AG10803 (cell line): ENCODE data around the gene PPP1R3D.

Experiments
- DNase-seq: peaks from one replicate; pipeline ENCODE4 v3.0.0; 2010; ENCODE audit warnings: low read depth
- H3K4me3 ChIP-seq: 2 replicates; pipeline ENCODE4 v1.5.1; 2011; ENCODE audit warnings: mild to moderate bottlenecking, low read length, control low read depth
- TF ChIP-seq, protein P1 (sequence below): conservative IDR thresholded peaks from 2 replicates; pipeline ENCODE4 v1.5.1; 2011; ENCODE audit warnings: mild to moderate bottlenecking, low read length, control low read depth, inconsistent platforms

PPP1R3D gene

DNA sequence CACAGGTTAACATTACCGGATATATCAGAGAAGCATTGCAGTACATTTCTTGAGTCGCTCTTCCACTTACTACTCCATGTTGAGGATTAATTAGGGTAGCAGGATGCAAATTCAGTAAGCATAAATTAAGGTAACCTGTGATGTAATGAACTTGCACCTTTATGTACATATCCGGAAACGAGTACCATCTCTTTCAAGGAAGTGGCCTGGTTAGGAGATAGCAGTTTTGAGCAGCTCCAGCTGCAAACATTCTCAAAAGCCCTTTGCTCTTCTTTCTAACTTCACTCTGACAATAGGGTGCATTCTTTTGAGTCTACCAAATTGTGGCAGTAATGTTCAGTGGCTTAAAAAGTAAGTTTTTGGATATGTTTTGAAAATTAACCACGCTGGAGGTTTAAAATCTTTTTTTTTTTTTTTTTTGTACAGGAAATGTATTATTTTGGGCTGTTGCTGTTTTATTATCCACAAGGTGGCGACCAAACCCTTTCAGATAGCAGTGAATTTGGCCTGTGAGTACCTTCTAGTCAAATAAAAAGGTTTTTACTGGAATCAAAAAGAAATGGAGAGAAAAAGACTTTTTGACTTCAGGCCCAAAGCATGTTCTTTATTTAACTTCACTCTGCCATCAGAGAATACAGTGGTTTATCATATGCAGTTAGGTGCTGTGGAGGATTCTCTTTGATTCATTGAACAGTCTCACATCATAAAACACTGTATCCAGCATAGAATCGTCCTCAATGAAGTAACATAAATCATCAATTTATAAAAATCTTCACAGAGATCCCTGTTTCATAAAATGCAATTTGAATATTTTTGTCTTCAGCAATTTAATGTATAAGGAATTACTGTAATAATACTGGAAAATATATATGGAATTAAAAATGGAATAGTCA is 9.0 kb upstream of the PPP1R3D start:
- peak; percentile 67 for DNase-seq
- H3K4me3 ChIP-seq = no peak overlapping the region
- TF ChIP-seq, protein P1, sequence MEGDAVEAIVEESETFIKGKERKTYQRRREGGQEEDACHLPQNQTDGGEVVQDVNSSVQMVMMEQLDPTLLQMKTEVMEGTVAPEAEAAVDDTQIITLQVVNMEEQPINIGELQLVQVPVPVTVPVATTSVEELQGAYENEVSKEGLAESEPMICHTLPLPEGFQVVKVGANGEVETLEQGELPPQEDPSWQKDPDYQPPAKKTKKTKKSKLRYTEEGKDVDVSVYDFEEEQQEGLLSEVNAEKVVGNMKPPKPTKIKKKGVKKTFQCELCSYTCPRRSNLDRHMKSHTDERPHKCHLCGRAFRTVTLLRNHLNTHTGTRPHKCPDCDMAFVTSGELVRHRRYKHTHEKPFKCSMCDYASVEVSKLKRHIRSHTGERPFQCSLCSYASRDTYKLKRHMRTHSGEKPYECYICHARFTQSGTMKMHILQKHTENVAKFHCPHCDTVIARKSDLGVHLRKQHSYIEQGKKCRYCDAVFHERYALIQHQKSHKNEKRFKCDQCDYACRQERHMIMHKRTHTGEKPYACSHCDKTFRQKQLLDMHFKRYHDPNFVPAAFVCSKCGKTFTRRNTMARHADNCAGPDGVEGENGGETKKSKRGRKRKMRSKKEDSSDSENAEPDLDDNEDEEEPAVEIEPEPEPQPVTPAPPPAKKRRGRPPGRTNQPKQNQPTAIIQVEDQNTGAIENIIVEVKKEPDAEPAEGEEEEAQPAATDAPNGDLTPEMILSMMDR = peak; percentile 72

- DNase-seq = no peak
Observed at GRCh38 chr20:59948212-59948611, 8.1 kb upstream of the PPP1R3D start.

GRCh38 chr20:59947376-59947775 is 7.3 kb upstream of the PPP1R3D start:
- H3K4me3 ChIP-seq = no peak overlapping the region
- DNase-seq = no peak
- TF ChIP-seq, protein P1 = no peak

More at GRCh38 chr20:59948212-59948611, 8.1 kb upstream of the PPP1R3D start:
- TF ChIP-seq, protein P1 = no peak
- no peak overlapping the region for H3K4me3 ChIP-seq

- no peak overlapping the region for H3K4me3 ChIP-seq
- peak; percentile 55 for DNase-seq
- TF ChIP-seq, protein P1 = no peak
Observed at GRCh38 chr20:59945731-59946130, 5.6 kb upstream of the PPP1R3D start.

- DNase-seq = peak; percentile 23
Observed at GRCh38 chr20:59945175-59945574, 5.1 kb upstream of the PPP1R3D start.

GRCh38 chr20:59944726-59945125 is 4.6 kb upstream of the PPP1R3D start:
- no peak overlapping the region for H3K4me3 ChIP-seq
- TF ChIP-seq, protein P1 = no peak
- no peak for DNase-seq

More at GRCh38 chr20:59945175-59945574, 5.1 kb upstream of the PPP1R3D start:
- TF ChIP-seq, protein P1 = no peak
- H3K4me3 ChIP-seq = no peak overlapping the region

GRCh38 chr20:59942245-59942644 is 2.1 kb upstream of the PPP1R3D start:
- TF ChIP-seq, protein P1 = no peak
- DNase-seq = no peak
- no peak overlapping the region for H3K4me3 ChIP-seq
